Neural cell (in vitro differentiated cells): Measurements from ENCODE around the gene JHY.

ENCODE experiments used
- CTCF ChIP-seq: fragments of 450-650 bp; IDR thresholded peaks from 2 replicates; pipeline ENCODE4 v1.5.1; 2014; ENCODE audit warnings: antibody characterized with exemption, mild to moderate bottlenecking, moderate library complexity; ENCODE audit not compliant: poor library complexity, severe bottlenecking
- RAD21 ChIP-seq: fragments of 450-650 bp; conservative IDR thresholded peaks from 2 replicates; pipeline ENCODE4 v1.6.1; 2014; ENCODE audit warnings: antibody characterized with exemption, mild to moderate bottlenecking, moderate library complexity
- REST ChIP-seq: IDR thresholded peaks from 2 replicates; pipeline ENCODE4 v1.6.1; 2012; ENCODE audit warnings: borderline replicate concordance

GRCh38 chr11:122853971-122854446, 28.6 kb upstream of the JHY start:
- TF ChIP-seq CTCF: peak; percentile 92
- peak; percentile 72 for TF ChIP-seq REST
- peak; percentile 91 for TF ChIP-seq RAD21
